Neural crest cell (in vitro differentiated cells): ENCODE results near the gene SEMA3E. TPM values are rescaled to one million over a fixed set of nuclear protein-coding genes. Genes with fewer than 3 reads are reported as not detected.

Source experiments
- DNase-seq: peaks from one replicate; pipeline ENCODE4 v3.0.0; 2021; ENCODE audit warnings: low read depth, mixed read lengths, low spot score
- H3K27ac Mint-ChIP-seq: one replicate; pipeline ENCODE4 v1.8.0; 2021; ENCODE audit warnings: mild to moderate bottlenecking, mixed read lengths; ENCODE audit not compliant: unreplicated experiment
- H3K27me3 Mint-ChIP-seq: 2 replicates; pipeline ENCODE4 v1.8.0; 2021; ENCODE audit warnings: low read depth, mild to moderate bottlenecking, mixed read lengths
- H3K36me3 Mint-ChIP-seq: 2 replicates; pipeline ENCODE4 v1.8.0; 2021; ENCODE audit warnings: low read depth, mild to moderate bottlenecking, mixed read lengths
- H3K4me1 Mint-ChIP-seq: 2 replicates; pipeline ENCODE4 v1.8.0; 2021; ENCODE audit warnings: mixed read lengths
- H3K4me3 Mint-ChIP-seq: one replicate; pipeline ENCODE4 v1.8.0; 2021; ENCODE audit warnings: mild to moderate bottlenecking, mixed read lengths
- H3K9me3 Mint-ChIP-seq: 2 replicates; pipeline ENCODE4 v1.8.0; 2021; ENCODE audit warnings: mixed read lengths
- CTCF ChIP-seq: fragments of 200-600 bp; sonication (generic); conservative IDR thresholded peaks from 2 replicates; pipeline ENCODE4 v1.5.0; 2021; ENCODE audit warnings: antibody characterized with exemption, mild to moderate bottlenecking
- total RNA-seq: library from RNA; stranded (reverse); gene quantifications from 2 replicates; pipeline ENCODE4 v1.2.1, GENCODE V29; 2021

SEMA3E gene
- total RNA-seq, 1 donor from 2014 or later, result 0.09 TPM

- Mint-ChIP-seq H3K27me3 (no peaks in the 10 kb centered on the region), H3K36me3 (no peaks in the 10 kb centered on the region), H3K4me1 (no peaks in the 10 kb centered on the region), H3K4me3 (no peak overlapping the region), H3K9me3 (peaks cover 11% of the 10 kb centered on the region), H3K27ac (no peak overlapping the region)
- no peak for DNase-seq
- TF ChIP-seq CTCF, result no peak
These were observed 45.3 kb downstream of the SEMA3E start for GRCh38 chr7:83603649-83604048.

- H3K36me3 Mint-ChIP-seq, result no peaks in the 10 kb centered on the region
- H3K4me3 Mint-ChIP-seq, result no peak overlapping the region
- TF ChIP-seq CTCF, result no peak
- H3K4me1 Mint-ChIP-seq, result no peaks in the 10 kb centered on the region
- DNase-seq, result no peak
- H3K27ac Mint-ChIP-seq, result no peak overlapping the region
- H3K27me3 Mint-ChIP-seq, result no peaks in the 10 kb centered on the region
- H3K9me3 Mint-ChIP-seq, result peaks cover 9% of the 10 kb centered on the region
These were observed 49.8 kb downstream of the SEMA3E start for GRCh38 chr7:83599131-83599530.

- Mint-ChIP-seq H3K4me1 (no peaks in the 10 kb centered on the region), H3K4me3 (no peak overlapping the region), H3K36me3 (no peaks in the 10 kb centered on the region), H3K27me3 (no peaks in the 10 kb centered on the region), H3K9me3 (no peaks in the 10 kb centered on the region), H3K27ac (no peak overlapping the region)
- DNase-seq, result no peak
- no peak for TF ChIP-seq CTCF
These were observed 54.9 kb downstream of the SEMA3E start for GRCh38 chr7:83593921-83594475.

GRCh38 chr7:83588602-83589240 lies 60.2 kb downstream of the SEMA3E start:
- no peak for DNase-seq

GRCh38 chr7:83586281-83586680 lies 62.7 kb downstream of the SEMA3E start:
- Mint-ChIP-seq H3K4me3 (no peak overlapping the region), H3K27me3 (no peaks in the 10 kb centered on the region), H3K4me1 (no peaks in the 10 kb centered on the region), H3K9me3 (no peaks in the 10 kb centered on the region), H3K27ac (no peak overlapping the region), H3K36me3 (no peaks in the 10 kb centered on the region)
- no peak for TF ChIP-seq CTCF
- no peak for DNase-seq

More at GRCh38 chr7:83588602-83589240, 60.2 kb downstream of the SEMA3E start:
- no peaks in the 10 kb centered on the region for H3K36me3 Mint-ChIP-seq
- H3K4me3 Mint-ChIP-seq, result no peak overlapping the region
- TF ChIP-seq CTCF, result no peak
- H3K27me3 Mint-ChIP-seq, result no peaks in the 10 kb centered on the region
- peak overlapping the region; percentile 50 for H3K27ac Mint-ChIP-seq
- H3K4me1 Mint-ChIP-seq, result no peaks in the 10 kb centered on the region
- no peaks in the 10 kb centered on the region for H3K9me3 Mint-ChIP-seq
